Stomach (tissue), 9 donors: ENCODE data around the gene FBP1. TPM values are rescaled to one million over a fixed set of nuclear protein-coding genes. Genes with fewer than 3 reads are reported as not detected.
A peak's percentile ranks its signal among the peaks of the same experiment; 100 is the strongest.

Experiments
- DNase-seq, 2 donors: peaks; one replicate each; pipeline versions ENCODE4 v3.0.0 to v3.0.0-alpha.2; 2013 to 2019
- H3K27ac ChIP-seq, 5 donors: fragments of 200-600 bp in 4 of 5; sonication (generic) in 4 of 5; one replicate each; pipeline ENCODE4 v1.5.1; 2013 to 2019; ENCODE audit warnings: mild to moderate bottlenecking in 1 of 5, moderate library complexity in 1 of 5
- H3K27me3 ChIP-seq, 3 donors: fragments of 200-600 bp; sonication (generic); one replicate each; pipeline ENCODE4 v1.5.1; 2017 to 2019; ENCODE audit warnings: mixed run types in 1 of 3
- H3K36me3 ChIP-seq, 4 donors: fragments of 200-600 bp; sonication (generic); 1 replicate in 3 of 4; 2 replicates in 1 of 4; pipeline ENCODE4 v1.5.1; 2016 to 2019
- H3K4me1 ChIP-seq, 4 donors: fragments of 200-600 bp; sonication (generic); one replicate each; pipeline ENCODE4 v1.5.1; 2016 to 2019
- H3K4me3 ChIP-seq, 4 donors: fragments of 200-600 bp; sonication (generic) in 3 of 4; one replicate each; pipeline ENCODE4 v1.5.1; 2016 to 2019; ENCODE audit warnings: mild to moderate bottlenecking in 1 of 4
- H3K9me3 ChIP-seq, 4 donors: fragments of 200-600 bp; sonication (generic); one replicate each; pipeline ENCODE4 v1.5.1; 2016 to 2019
- EP300 ChIP-seq: sonication (generic); formaldehyde crosslinking; IDR thresholded peaks from one replicate; pipeline ENCODE4 v1.6.1; 2017; ENCODE audit warnings: antibody characterized with exemption
- POLR2A ChIP-seq, 4 donors: fragments of 450-650 bp; IDR thresholded peaks; one replicate each; pipeline ENCODE4 v1.6.1; 2016; ENCODE audit warnings: antibody characterized with exemption in 4 of 4, control low read depth in 2 of 4, mild to moderate bottlenecking in 1 of 4, moderate library complexity in 1 of 4
- POLR2AphosphoS5 ChIP-seq, 3 donors: sonication (generic); formaldehyde crosslinking; IDR thresholded peaks; one replicate each; pipeline ENCODE4 v1.6.1; 2016; ENCODE audit warnings: antibody characterized with exemption in 3 of 3
- WGBS, 5 donors: extraction: QIAGEN DNeasy Blood & Tissue Kit in 3 of 5; methylation state at CpG; one replicate each; pipeline versions ENCODE4 v1.1.5 to v1.1.7; 2013 to 2018; 5-methylcytosine and 5-hydroxymethylcytosine counted together
- intact Hi-C: fragments of 100-400 bp; cut with DNase I; formaldehyde crosslinking; loops from one replicate; pipeline ENCODE4 v1.15.1; 2023; ENCODE audit warnings: low total_unique reads
- polyA plus RNA-seq, 3 donors: library from polyadenylated mRNA; stranded (reverse); fragments of 200-250 nt; gene quantifications; one replicate each; pipeline ENCODE4 v1.2.3, GENCODE V29; 2013
- total RNA-seq, 5 donors: library from RNA; depleted of rRNA; stranded (reverse); fragments of >200 nt; gene quantifications; one replicate each; pipeline versions ENCODE4 v1.1.0 to v1.2.3, GENCODE V29; 2014 to 2016
- TF ChIP-seq, protein P1 (sequence below), 7 experiments: fragments of 450-650 bp in 4 of 7; fragments of 200-600 bp in 3 of 7; sonication (generic) in 3 of 7; IDR thresholded peaks; one replicate each; pipeline ENCODE4 v1.5.1; 2016 to 2019; ENCODE audit warnings: antibody characterized with exemption in 7 of 7, control low read depth in 2 of 7, mild to moderate bottlenecking in 1 of 7
- donor health status: healthy with polysubstance abuse.
- donor health status: Bipolar disorder and iron deficiency.
- donor health status: healthy.

Gene FBP1
- total and polyA plus RNA-seq, 8 donors, result 10.7 to 122 (median 42.7) TPM

DNA sequence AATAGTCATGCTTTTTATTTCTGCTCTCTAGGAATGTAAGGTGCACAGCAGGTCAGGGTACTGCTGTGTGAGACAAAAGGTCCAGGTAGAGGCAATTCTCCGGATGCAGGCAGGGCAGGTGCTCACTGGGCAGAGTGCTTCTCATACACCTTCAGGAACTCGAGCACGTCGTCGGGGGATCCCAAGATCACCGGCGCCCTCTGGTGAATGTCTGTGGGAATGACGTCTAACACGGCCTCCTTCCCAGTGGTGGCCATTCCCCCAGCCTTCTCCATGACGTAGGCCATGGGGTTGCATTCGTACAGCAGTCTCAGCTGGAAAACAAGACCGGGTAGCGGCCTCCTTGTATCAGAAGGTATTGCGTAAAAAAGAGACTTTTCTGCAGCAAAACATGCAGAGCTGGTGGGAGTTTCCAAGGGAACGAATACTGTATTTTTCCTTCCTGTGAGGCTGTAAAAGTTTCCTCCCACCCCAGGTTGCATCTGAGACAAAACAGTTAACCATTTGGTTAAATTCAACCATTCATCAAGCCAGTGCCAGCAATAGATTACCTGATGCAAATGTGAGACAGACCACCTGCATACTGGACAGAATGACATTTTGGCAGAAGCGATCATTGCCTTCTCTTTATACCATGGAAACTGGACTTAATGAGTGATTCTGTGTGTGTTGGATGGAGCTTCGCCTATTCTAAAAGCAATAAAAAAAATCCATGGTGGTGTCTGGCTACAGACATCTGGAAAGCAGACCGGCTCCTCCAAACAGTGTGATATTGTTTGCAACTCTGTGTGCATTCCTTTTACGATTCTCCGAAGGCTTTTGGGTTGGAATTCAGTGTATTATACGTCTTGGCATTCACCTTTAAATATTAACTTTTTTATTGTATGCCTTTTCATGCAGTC lies 35.8 kb downstream of the FBP1 start:
- Histone ChIP-seq H3K4me1 (peaks cover 26 to 42% (median 32%) of the 10 kb centered on the region in 4 donors), H3K27ac (peak overlapping the region in 1 of 5 donors; percentile 2), H3K36me3 (peaks cover 0 to 21% (median 0%) of the 10 kb centered on the region in 4 donors), H3K9me3 (no peaks in the 10 kb centered on the region), H3K4me3 (no peak overlapping the region), H3K27me3 (no peaks in the 10 kb centered on the region)
- 24 to 26% (median 26%) methylated on average over 21 of the region's 21 CpGs for WGBS, 5 donors
- DNase-seq, result peak; percentile 87 to 91
- intact Hi-C loops, result no loop called here
- TF ChIP-seq, protein P1, sequence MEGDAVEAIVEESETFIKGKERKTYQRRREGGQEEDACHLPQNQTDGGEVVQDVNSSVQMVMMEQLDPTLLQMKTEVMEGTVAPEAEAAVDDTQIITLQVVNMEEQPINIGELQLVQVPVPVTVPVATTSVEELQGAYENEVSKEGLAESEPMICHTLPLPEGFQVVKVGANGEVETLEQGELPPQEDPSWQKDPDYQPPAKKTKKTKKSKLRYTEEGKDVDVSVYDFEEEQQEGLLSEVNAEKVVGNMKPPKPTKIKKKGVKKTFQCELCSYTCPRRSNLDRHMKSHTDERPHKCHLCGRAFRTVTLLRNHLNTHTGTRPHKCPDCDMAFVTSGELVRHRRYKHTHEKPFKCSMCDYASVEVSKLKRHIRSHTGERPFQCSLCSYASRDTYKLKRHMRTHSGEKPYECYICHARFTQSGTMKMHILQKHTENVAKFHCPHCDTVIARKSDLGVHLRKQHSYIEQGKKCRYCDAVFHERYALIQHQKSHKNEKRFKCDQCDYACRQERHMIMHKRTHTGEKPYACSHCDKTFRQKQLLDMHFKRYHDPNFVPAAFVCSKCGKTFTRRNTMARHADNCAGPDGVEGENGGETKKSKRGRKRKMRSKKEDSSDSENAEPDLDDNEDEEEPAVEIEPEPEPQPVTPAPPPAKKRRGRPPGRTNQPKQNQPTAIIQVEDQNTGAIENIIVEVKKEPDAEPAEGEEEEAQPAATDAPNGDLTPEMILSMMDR (IDR thresholded peaks at IDR 0.05), result peak in 5 of 7 experiments; percentile 46 to 83 (median 62)
- TF ChIP-seq POLR2A (IDR thresholded peaks at IDR 0.05), result no peak

DNA sequence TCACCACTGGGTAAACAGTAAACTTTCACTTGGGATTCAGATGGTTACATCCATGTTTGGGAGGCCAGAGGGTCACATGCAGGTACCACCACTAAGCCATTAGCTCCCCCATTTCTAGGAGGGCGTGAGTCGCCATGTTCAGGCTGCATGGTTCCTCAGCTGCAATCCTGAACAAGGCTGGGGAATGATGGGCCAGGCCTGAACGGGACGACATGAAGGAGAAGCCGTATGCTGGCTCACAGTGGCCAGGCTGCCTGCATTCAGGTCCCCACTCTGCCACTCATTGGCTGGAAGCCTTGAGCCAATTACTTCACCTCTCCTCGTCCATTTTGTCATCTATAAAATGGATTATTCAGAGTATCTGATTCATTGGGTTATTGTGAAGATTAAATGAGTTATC lies 36.7 kb downstream of the FBP1 start:
- no peak for TF ChIP-seq POLR2A (IDR thresholded peaks at IDR 0.05)
- TF ChIP-seq, protein P1 (IDR thresholded peaks at IDR 0.05), result no peak
- TF ChIP-seq POLR2AphosphoS5 (IDR thresholded peaks at IDR 0.05), result no peak
- no peak for TF ChIP-seq EP300
- Histone ChIP-seq H3K4me3 (no peak overlapping the region), H3K27ac (no peak overlapping the region), H3K9me3 (no peaks in the 10 kb centered on the region), H3K27me3 (no peaks in the 10 kb centered on the region), H3K4me1 (peaks cover 23 to 38% (median 28%) of the 10 kb centered on the region in 4 donors), H3K36me3 (peaks cover 0 to 21% (median 0%) of the 10 kb centered on the region in 4 donors)
- intact Hi-C loops, result no loop called here
- DNase-seq, result no peak
- WGBS, 5 donors, result 75 to 89% (median 87%) methylated on average over 6 of the region's 6 CpGs

DNA sequence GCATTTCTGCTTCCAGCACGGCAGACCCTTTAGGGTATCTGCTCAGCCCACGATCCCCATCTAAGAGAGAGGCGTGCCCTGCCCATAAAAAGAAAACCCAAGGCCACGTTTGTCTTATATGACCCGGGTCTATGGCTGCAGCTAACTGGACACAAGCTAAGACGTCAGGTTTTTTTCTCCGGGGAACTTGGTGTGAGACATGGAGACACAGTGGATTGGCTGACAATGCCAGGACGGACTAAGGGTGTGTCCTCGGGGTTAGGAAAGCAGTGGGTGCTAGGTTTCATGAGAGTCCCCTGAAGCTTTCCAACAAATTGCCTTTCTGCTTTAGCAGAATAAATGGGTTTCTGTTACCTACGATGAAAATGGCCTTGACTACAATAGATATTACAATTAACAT lies 38.6 kb downstream of the FBP1 start:
- H3K27me3 ChIP-seq, result no peaks in the 10 kb centered on the region
- H3K36me3 ChIP-seq, result peaks cover 0 to 17% (median 0%) of the 10 kb centered on the region in 4 donors
- no peak overlapping the region for H3K4me3 ChIP-seq
- WGBS, 5 donors, result 52 to 73% (median 65%) methylated on average over 10 of the region's 10 CpGs
- no peak for TF ChIP-seq POLR2A (IDR thresholded peaks at IDR 0.05)
- no peak for TF ChIP-seq POLR2AphosphoS5 (IDR thresholded peaks at IDR 0.05)
- TF ChIP-seq, protein P1 (IDR thresholded peaks at IDR 0.05), result no peak
- TF ChIP-seq EP300, result no peak
- DNase-seq, result no peak
- peaks cover 10 to 20% (median 13%) of the 10 kb centered on the region in 4 donors for H3K4me1 ChIP-seq
- no peaks in the 10 kb centered on the region for H3K9me3 ChIP-seq
- peak overlapping the region in 1 of 5 donors; percentile 16 for H3K27ac ChIP-seq
- intact Hi-C loops, result no loop called here

DNA sequence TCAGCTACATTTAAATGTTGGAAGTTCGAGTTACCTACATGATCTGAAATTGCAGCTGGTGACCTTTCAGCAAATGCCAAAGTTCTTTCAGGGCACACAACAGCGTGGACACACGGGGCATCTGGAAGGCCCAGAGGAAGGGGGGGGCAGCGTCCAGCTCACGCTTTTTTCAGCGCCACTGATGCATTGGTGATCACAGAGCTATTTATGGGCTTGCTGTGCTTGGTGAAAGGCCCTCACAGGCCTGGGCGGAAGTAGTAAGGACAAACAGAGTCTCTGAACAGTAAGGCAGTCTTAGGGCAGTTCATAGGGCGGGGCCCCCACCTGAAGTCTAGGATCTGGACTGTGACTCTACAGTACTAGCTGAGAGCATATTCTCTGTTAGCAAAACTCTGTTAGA lies 39.1 kb downstream of the FBP1 start:
- Histone ChIP-seq H3K4me3 (no peak overlapping the region), H3K27me3 (no peaks in the 10 kb centered on the region), H3K36me3 (peaks cover 0 to 14% (median 0%) of the 10 kb centered on the region in 4 donors), H3K27ac (peak overlapping the region in 1 of 5 donors; percentile 16), H3K4me1 (peaks cover 10 to 20% (median 13%) of the 10 kb centered on the region in 4 donors), H3K9me3 (no peaks in the 10 kb centered on the region)
- DNase-seq, result peak; percentile 31 to 48
- WGBS, 5 donors, result 31 to 79% (median 39%) methylated on average over 2 to 8 of the region's 8 CpGs
- TF ChIP-seq EP300, result no peak
- TF ChIP-seq, protein P1 (IDR thresholded peaks at IDR 0.05), result no peak
- TF ChIP-seq POLR2A (IDR thresholded peaks at IDR 0.05), result no peak
- TF ChIP-seq POLR2AphosphoS5 (IDR thresholded peaks at IDR 0.05), result no peak
- intact Hi-C loops, result no loop called here
